Chondrocyte (in vitro differentiated cells): ENCODE results near the gene SPOCD1. TPM values are rescaled to one million over a fixed set of nuclear protein-coding genes. Genes with fewer than 3 reads are reported as not detected.

Experiments used
- DNase-seq: peaks from one replicate; pipeline ENCODE4 v3.0.0; 2021; ENCODE audit warnings: mixed read lengths, low spot score
- H3K27ac Mint-ChIP-seq: one replicate; pipeline ENCODE4 v1.8.0; 2021; ENCODE audit warnings: mild to moderate bottlenecking, moderate library complexity, mixed read lengths; ENCODE audit not compliant: unreplicated experiment
- H3K27me3 Mint-ChIP-seq: 2 replicates; pipeline ENCODE4 v1.8.0; 2021; ENCODE audit warnings: low read depth, mixed read lengths
- H3K36me3 Mint-ChIP-seq: 2 replicates; pipeline ENCODE4 v1.8.0; 2021; ENCODE audit warnings: low read depth, mixed read lengths
- H3K4me1 Mint-ChIP-seq: 2 replicates; pipeline ENCODE4 v1.8.0; 2021; ENCODE audit warnings: low read depth, mild to moderate bottlenecking, mixed read lengths
- H3K4me3 Mint-ChIP-seq: one replicate; pipeline ENCODE4 v1.8.0; 2021; ENCODE audit warnings: mild to moderate bottlenecking, moderate library complexity, mixed read lengths; ENCODE audit not compliant: unreplicated experiment
- H3K9me3 Mint-ChIP-seq: 2 replicates; pipeline ENCODE4 v1.8.0; 2021; ENCODE audit warnings: low read depth, mixed read lengths
- total RNA-seq: library from RNA; stranded (reverse); gene quantifications from 3 replicates; pipeline ENCODE4 v1.2.1, GENCODE V29; 2021
- TF ChIP-seq, protein P1 (sequence below): fragments of 200-600 bp; sonication (generic); IDR thresholded peaks from 2 replicates; pipeline ENCODE4 v1.5.0; 2021; ENCODE audit warnings: antibody characterized with exemption, mild to moderate bottlenecking, moderate library complexity

The SPOCD1 gene
- total RNA-seq, 1 donor from 2014 or later, result 7.3 TPM

DNA sequence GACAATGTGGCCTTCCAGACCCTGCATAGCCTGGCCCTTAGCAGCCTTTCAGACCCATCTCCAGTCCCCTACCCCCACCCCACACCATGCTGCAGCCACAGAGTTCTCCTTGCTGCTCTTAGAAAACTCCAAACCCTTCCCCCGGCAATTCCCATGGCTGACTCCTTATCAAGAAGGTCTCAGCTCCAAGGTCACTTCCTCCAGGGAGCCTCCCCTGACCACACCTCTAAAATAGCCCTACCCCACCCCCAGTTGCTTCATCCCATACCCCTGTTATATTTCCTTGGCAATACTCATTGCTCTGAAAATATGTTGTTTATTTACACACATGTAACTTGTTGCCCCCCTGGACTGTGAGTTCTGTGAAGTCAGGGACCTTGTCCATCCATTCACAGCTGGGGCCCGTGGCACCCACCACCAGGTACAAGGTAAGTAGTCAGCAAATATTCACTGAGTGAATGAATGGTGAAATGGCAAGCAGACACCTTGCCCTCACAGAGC is 47.4 kb downstream of the SPOCD1 start:
- Mint-ChIP-seq H3K36me3 (no peaks in the 10 kb centered on the region), H3K27ac (no peak overlapping the region), H3K27me3 (peaks cover 12% of the 10 kb centered on the region), H3K4me1 (peaks cover 21% of the 10 kb centered on the region), H3K4me3 (no peak overlapping the region), H3K9me3 (no peaks in the 10 kb centered on the region)
- no peak for DNase-seq
- TF ChIP-seq, protein P1, sequence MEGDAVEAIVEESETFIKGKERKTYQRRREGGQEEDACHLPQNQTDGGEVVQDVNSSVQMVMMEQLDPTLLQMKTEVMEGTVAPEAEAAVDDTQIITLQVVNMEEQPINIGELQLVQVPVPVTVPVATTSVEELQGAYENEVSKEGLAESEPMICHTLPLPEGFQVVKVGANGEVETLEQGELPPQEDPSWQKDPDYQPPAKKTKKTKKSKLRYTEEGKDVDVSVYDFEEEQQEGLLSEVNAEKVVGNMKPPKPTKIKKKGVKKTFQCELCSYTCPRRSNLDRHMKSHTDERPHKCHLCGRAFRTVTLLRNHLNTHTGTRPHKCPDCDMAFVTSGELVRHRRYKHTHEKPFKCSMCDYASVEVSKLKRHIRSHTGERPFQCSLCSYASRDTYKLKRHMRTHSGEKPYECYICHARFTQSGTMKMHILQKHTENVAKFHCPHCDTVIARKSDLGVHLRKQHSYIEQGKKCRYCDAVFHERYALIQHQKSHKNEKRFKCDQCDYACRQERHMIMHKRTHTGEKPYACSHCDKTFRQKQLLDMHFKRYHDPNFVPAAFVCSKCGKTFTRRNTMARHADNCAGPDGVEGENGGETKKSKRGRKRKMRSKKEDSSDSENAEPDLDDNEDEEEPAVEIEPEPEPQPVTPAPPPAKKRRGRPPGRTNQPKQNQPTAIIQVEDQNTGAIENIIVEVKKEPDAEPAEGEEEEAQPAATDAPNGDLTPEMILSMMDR, result no peak

DNA sequence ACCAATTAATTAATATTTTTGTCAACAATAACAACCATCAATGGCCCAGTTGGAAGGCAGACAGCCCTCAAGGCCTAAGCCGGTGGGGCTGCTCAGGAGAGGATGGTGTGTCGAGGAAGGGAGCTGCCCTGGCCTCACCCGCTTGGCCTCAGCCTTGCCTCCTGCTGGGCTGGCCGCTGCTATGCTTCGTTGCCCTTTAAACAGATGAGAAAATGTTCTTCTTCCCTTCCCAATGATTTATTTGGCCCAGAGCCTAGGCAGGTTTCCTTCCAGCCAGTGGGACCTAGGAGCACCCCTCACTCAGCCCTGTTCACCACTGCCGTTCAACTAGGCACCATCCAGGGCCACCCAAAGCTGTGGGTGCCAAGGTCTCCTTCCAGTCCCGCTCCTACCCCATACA is 48.6 kb downstream of the SPOCD1 start:
- no peak for DNase-seq
- Mint-ChIP-seq H3K27me3 (peaks cover 3% of the 10 kb centered on the region), H3K27ac (no peak overlapping the region), H3K4me1 (peaks cover 22% of the 10 kb centered on the region), H3K36me3 (no peaks in the 10 kb centered on the region), H3K9me3 (no peaks in the 10 kb centered on the region), H3K4me3 (no peak overlapping the region)
- TF ChIP-seq, protein P1, result no peak

- Mint-ChIP-seq H3K9me3 (no peaks in the 10 kb centered on the region), H3K4me1 (peaks cover 32% of the 10 kb centered on the region), H3K36me3 (no peaks in the 10 kb centered on the region), H3K27ac (no peak overlapping the region), H3K27me3 (no peaks in the 10 kb centered on the region), H3K4me3 (no peak overlapping the region)
- DNase-seq, result no peak
- TF ChIP-seq, protein P1, result peak; percentile 7
These were observed 50.3 kb downstream of the SPOCD1 start for GRCh38 chr1:31765516-31765915.

DNA sequence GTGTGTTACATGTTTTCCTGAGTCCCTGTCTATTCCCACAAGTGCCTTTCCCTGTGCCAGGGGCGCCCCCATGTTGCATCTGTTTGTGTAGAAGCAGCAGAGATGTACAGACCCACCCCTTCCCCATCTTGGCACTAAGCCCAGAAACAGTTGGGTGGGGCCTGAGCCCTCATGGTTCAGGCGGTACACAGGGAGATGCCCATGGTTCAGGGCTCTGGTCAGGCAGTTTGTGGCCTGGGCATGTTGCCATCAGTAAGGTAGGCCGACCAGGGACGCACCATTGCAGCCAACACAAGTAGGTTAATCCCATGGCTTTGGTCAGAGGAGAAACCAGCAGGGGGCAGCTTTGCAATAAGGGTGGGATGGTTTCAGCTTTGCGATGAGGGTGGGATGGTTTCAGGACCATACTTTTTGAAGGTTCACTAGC is 50.8 kb downstream of the SPOCD1 start:
- Mint-ChIP-seq H3K4me3 (no peak overlapping the region), H3K27ac (no peak overlapping the region), H3K9me3 (no peaks in the 10 kb centered on the region), H3K27me3 (no peaks in the 10 kb centered on the region), H3K4me1 (peaks cover 33% of the 10 kb centered on the region), H3K36me3 (no peaks in the 10 kb centered on the region)
- TF ChIP-seq, protein P1, result peak; percentile 49
- no peak for DNase-seq

DNA sequence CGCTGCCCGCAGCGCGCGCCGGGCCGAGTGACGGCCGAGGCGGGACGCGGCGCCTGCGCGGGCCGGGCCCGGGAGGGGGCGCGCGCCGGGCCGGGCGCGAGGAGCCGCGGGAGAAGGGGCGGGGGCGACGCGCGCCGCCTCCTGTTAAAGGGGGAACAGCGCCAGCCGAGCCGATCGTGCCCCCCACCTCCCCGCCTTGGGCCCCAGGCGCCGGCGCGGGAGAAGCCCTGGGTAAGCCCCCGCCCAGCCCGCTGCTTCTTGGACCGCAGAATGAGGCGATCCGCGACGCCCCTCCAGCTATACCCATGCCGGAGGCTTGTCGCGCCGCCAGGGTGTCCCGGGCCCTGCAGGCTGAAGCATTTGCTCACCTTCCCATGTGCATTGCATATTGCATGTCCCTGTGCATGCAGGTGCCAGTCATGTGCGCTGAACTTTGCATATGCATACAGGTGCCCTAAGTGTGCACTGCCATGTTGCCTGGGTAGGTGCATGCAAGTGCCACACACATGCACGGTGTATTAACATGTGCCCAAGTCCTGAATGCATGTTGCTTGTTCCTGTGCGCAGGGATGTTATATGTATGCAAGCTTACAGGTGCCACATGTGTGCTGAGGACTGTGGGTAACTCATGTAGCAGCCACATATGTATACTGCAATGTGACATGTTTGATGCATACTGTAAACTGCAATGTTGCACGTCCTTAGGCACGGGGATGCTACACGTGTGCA is 51.3 kb downstream of the SPOCD1 start, which contains the start of gene ADGRB2:
TSS of gene ADGRB2 (minus strand) at position 29 of the 729 bp plus-strand sequence. CDS start 7,119 bp downstream, outside the sequence.
- H3K36me3 Mint-ChIP-seq, result no peaks in the 10 kb centered on the region
- H3K9me3 Mint-ChIP-seq, result no peaks in the 10 kb centered on the region
- no peak within 1 kb of the TSS for H3K27ac Mint-ChIP-seq
- DNase-seq, result no peak
- peaks cover 34% of the 10 kb centered on the region for H3K4me1 Mint-ChIP-seq
- TF ChIP-seq, protein P1, result peak; percentile 38
- no peaks in the 10 kb centered on the region for H3K27me3 Mint-ChIP-seq
- peak within 1 kb of the TSS; percentile 79 for H3K4me3 Mint-ChIP-seq
